ENCODE data around the gene PCBD2. TPM values are rescaled to one million over a fixed set of nuclear protein-coding genes. Genes with fewer than 3 reads are reported as not detected.

The PCBD2 gene
- total and polyA plus RNA-seq, 2 of the 8 experiments (the other 6 are each of a cell fraction or from before 2014, with no cell fraction given) = 4.8 to 10.3 TPM

DNA sequence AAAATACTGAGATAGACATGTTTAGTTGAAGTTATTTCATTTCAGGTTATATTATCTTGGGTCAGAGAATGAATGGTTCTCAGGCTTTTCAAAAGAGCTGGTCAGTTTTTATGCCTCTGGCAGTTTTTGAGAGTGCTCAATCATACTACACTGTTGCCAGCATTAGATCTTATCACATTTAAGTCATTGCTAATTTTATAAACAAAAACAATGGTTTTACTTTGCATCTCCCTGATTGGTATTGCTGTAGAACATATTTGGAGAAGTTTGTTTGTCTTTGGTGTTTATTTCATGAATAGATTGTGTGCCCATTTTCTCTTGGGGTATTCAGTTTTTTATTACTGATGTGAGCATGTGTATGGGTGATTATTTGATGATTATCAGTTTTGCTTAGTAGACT lies 64.2 kb downstream of the PCBD2 start:
- Histone ChIP-seq H2AK5ac (ENCODE audit: low read depth, low read length) (no peak overlapping the region), H3K14ac (ENCODE audit: insufficient read length) (no peak overlapping the region), H3K23me2 (ENCODE audit: low read depth, low read length) (no peaks in the 10 kb centered on the region), H3K79me2 (ENCODE audit: control insufficient read depth in 1 of 2, insufficient read depth in 2 of 2, low read length in 2 of 2) (no peaks in the 10 kb centered on the region), H2BK20ac (ENCODE audit: low read length) (no peak overlapping the region), H2AFZ (ENCODE audit: low read length) (no peak overlapping the region), H3K9me3 (ENCODE audit: insufficient read depth in 2 of 2, low read depth in 1 of 2, low read length in 1 of 2) (no peaks in the 10 kb centered on the region), H4K5ac (ENCODE audit: insufficient read length, low read depth, low read length) (no peak overlapping the region), H3K27ac (ENCODE audit: low read depth, low read length) (no peak overlapping the region), H3K9ac (replicated peaks in 1 of 4; ENCODE audit: extremely low read depth in 1 of 4, low read depth in 3 of 4, low read length in 3 of 4) (no peak overlapping the region), H4K91ac (replicated peaks; ENCODE audit: insufficient read length, low read length) (no peak overlapping the region), H3K27me3 (replicated peaks in 1 of 4; ENCODE audit: control insufficient read depth in 3 of 4, extremely low read depth in 1 of 4, insufficient read depth in 3 of 4, low read length in 3 of 4) (no peaks in the 10 kb centered on the region), H3K18ac (ENCODE audit: extremely low read depth, low read length) (no peak overlapping the region), H2BK15ac (ENCODE audit: low read length) (no peak overlapping the region), H4K8ac (ENCODE audit: extremely low read depth, insufficient read depth, low read length) (no peak overlapping the region), H2BK12ac (ENCODE audit: low read depth, low read length) (no peak overlapping the region), H3K23ac (ENCODE audit: insufficient read length) (no peak overlapping the region), H2BK5ac (ENCODE audit: low read depth, low read length) (no peak overlapping the region), H3K79me1 (ENCODE audit: low read depth, low read length) (no peaks in the 10 kb centered on the region), H3K4me1 (replicated peaks in 1 of 4; ENCODE audit: control insufficient read depth in 3 of 4, insufficient read depth in 4 of 4, low read length in 3 of 4) (no peaks in the 10 kb centered on the region), H3K4me2 (ENCODE audit: insufficient read depth in 1 of 2, low read depth in 2 of 2, low read length in 2 of 2) (no peak overlapping the region), H3K4me3 (ENCODE audit: extremely low read depth in 1 of 4, insufficient read depth in 2 of 4, low read depth in 3 of 4, low read length in 4 of 4) (no peak overlapping the region), H2BK120ac (replicated peaks; ENCODE audit: low read depth, low read length) (no peak overlapping the region), H3K36me3 (ENCODE audit: control insufficient read depth in 2 of 4, insufficient read depth in 4 of 4, low read length in 3 of 4) (no peaks in the 10 kb centered on the region), H4K20me1 (replicated peaks in 1 of 2; ENCODE audit: control insufficient read depth in 1 of 2, insufficient read depth in 2 of 2, low read length in 2 of 2) (no peaks in the 10 kb centered on the region), H3K56ac (replicated peaks; ENCODE audit: insufficient read length, low read depth, low read length) (no peak overlapping the region), H3K4ac (replicated peaks; ENCODE audit: insufficient read length, low read depth, low read length) (no peak overlapping the region)
- CTCF ChIA-PET (ENCODE audit: partially characterized antibody) = no interaction called here
- DNase-seq (ENCODE audit: low read depth in 1 of 2, low spot score in 2 of 2) (no peak), FAIRE-seq (no peak)
- POLR2A ChIA-PET (ENCODE audit: partially characterized antibody) = interaction anchor here (0.7 kb wide), 1 partner anchor 75 kb away, joined by 3 read pairs; no protein-coding TSS in a partner anchor
- TF ChIP-seq MAFK (IDR thresholded peaks at IDR 0.05; ENCODE audit: low read depth, low read length) = no peak
